Spleen (tissue), 7 donors: ENCODE data around the gene RAPGEF4.

Source experiments
- CTCF ChIP-seq, 11 experiments: fragments of 200-600 bp in 7 of 11; fragments of 450-650 bp in 4 of 11; sonication (generic) in 4 of 11; IDR thresholded peaks in 8 of 11; conservative IDR thresholded peaks in 3 of 11; 1 replicate in 7 of 11; 2 replicates in 4 of 11; pipeline versions ENCODE4 v1.4.0 to v1.8.0; 2016 to 2021; ENCODE audit warnings: antibody characterized with exemption in 11 of 11, inconsistent platforms in 4 of 11, mild to moderate bottlenecking in 1 of 11
- POLR2A ChIP-seq, 3 donors: fragments of 450-650 bp; IDR thresholded peaks; one replicate each; pipeline ENCODE4 v1.5.1; 2017; ENCODE audit warnings: antibody characterized with exemption in 3 of 3, mild to moderate bottlenecking in 1 of 3
- donor health status: DM: no; HTN: no; CAD: no; lungs with moderate emphysema.
- donor health status: DM: no; HTN: no; CAD: no.
- donor health status: DM: no; HTN: no; CAD: no.

DNA sequence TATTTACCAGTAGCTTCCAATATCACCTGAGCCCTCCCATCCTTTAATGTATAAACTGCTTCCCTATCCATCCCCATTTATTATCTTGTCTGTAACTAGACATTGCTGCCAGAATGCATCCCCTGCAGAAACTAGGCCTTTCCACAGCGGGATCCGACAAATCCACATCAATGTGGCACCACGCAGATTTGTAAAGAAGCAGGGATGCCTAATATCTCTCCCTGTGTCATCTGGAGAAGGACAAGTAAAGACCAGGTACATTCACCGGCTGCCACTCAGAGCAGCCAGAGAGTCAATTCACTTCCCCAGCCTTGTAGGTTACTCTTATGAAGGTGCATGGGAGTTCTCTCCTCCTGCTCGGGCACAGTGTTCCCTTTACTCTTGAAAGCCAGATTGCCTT, 241.2 kb downstream of the RAPGEF4 start:
- no peak for TF ChIP-seq CTCF (IDR thresholded peaks at IDR 0.05 in 8 of 11, conservative IDR thresholded peaks at IDR 0.05 in 3 of 11)
- no peak for TF ChIP-seq POLR2A (IDR thresholded peaks at IDR 0.05)
